Body of pancreas (tissue), 4 donors: Measurements from ENCODE around the gene UGT1A6. TPM values are rescaled to one million over a fixed set of nuclear protein-coding genes. Genes with fewer than 3 reads are reported as not detected.

Source experiments
- ATAC-seq: fragments of 150-250 bp; one replicate; pipeline ENCODE4 v1.9.1; 2016
- DNase-seq, 4 donors: peaks; one replicate each; pipeline ENCODE4 v3.0.0-alpha.2; 2019
- H3K27ac ChIP-seq, 4 donors: fragments of 200-600 bp; sonication (generic); 1 replicate in 3 of 4; 2 replicates in 1 of 4; pipeline versions ENCODE4 v1.5.1 to v1.6.1; 2016 to 2019; ENCODE audit warnings: mild to moderate bottlenecking in 1 of 4, mixed read lengths in 1 of 4, moderate library complexity in 1 of 4
- H3K27me3 ChIP-seq, 2 donors: fragments of 200-600 bp; sonication (generic); one replicate each; pipeline ENCODE4 v1.6.0; 2016; ENCODE audit warnings: mild to moderate bottlenecking in 1 of 2
- H3K36me3 ChIP-seq, 2 donors: fragments of 200-600 bp; sonication (generic); replicated peaks in 1 of 2; 2 replicates each; pipeline ENCODE4 v1.5.1; 2016; ENCODE audit warnings: low read depth in 2 of 2; ENCODE audit not compliant: insufficient read depth in 1 of 2
- H3K4me1 ChIP-seq: fragments of 200-600 bp; sonication (generic); one replicate; pipeline ENCODE4 v1.6.0; 2016
- H3K4me3 ChIP-seq, 2 donors: fragments of 200-600 bp; sonication (generic); 1 replicate in 1 of 2; 2 replicates in 1 of 2; pipeline ENCODE4 v1.5.1; 2016 to 2019
- H3K9me3 ChIP-seq, 3 donors: fragments of 200-600 bp; sonication (generic); 1 replicate in 2 of 3; 2 replicates in 1 of 3; pipeline ENCODE4 v1.5.1; 2016
- POLR2A ChIP-seq, 3 donors: fragments of 450-650 bp; IDR thresholded peaks; one replicate each; pipeline ENCODE4 v1.6.1; 2016; ENCODE audit warnings: antibody characterized with exemption in 3 of 3, mild to moderate bottlenecking in 2 of 3
- WGBS, 2 donors: methylation state at CpG; one replicate each; pipeline ENCODE4 v1.1.5; 2017; 5-methylcytosine and 5-hydroxymethylcytosine counted together
- intact Hi-C: fragments of 100-400 bp; cut with DNase I; formaldehyde crosslinking; loops from one replicate; pipeline ENCODE4 v1.15.1; 2023
- total RNA-seq, 2 donors: library from RNA; depleted of rRNA; stranded (reverse); fragments of >200 nt; gene quantifications; one replicate each; pipeline ENCODE4 v1.1.0, GENCODE V29; 2016
- TF ChIP-seq, protein P1 (sequence below), 7 experiments: fragments of 450-650 bp in 4 of 7; fragments of 200-600 bp in 3 of 7; sonication (generic) in 3 of 7; IDR thresholded peaks; one replicate each; pipeline ENCODE4 v1.5.1; 2016 to 2019; ENCODE audit warnings: antibody characterized with exemption in 7 of 7

The UGT1A6 gene
- total RNA-seq, 2 donors from 2014 or later = 0.33 TPM; not detected in 1

DNA sequence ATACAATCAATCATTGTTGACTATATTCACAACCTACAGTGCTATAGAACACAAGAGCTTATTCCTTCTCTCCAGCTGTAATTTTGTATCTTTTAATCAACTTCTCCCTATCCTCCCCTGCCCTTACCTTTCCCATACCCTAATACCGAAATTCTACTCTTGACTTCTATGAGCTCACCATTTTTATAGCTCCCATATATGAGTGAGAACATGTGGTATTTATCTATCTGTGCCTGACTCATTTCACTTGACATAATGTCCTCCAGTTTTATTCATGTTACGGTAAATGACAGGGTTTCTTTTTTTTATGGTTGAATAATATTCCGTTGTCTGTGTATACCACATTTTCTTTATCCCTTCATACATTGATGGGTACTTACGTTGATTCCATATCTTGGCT is 88.1 kb downstream of the UGT1A6 start:
- no peak overlapping the region for H3K27ac ChIP-seq
- WGBS, 2 donors = 76 to 77% methylated on average over 4 of the region's 4 CpGs
- peaks cover 0 to 15% (median 0%) of the 10 kb centered on the region in 3 donors for H3K9me3 ChIP-seq
- ATAC-seq = no peak
- H3K4me3 ChIP-seq = no peak overlapping the region
- TF ChIP-seq POLR2A (IDR thresholded peaks at IDR 0.05) = no peak
- TF ChIP-seq, protein P1, sequence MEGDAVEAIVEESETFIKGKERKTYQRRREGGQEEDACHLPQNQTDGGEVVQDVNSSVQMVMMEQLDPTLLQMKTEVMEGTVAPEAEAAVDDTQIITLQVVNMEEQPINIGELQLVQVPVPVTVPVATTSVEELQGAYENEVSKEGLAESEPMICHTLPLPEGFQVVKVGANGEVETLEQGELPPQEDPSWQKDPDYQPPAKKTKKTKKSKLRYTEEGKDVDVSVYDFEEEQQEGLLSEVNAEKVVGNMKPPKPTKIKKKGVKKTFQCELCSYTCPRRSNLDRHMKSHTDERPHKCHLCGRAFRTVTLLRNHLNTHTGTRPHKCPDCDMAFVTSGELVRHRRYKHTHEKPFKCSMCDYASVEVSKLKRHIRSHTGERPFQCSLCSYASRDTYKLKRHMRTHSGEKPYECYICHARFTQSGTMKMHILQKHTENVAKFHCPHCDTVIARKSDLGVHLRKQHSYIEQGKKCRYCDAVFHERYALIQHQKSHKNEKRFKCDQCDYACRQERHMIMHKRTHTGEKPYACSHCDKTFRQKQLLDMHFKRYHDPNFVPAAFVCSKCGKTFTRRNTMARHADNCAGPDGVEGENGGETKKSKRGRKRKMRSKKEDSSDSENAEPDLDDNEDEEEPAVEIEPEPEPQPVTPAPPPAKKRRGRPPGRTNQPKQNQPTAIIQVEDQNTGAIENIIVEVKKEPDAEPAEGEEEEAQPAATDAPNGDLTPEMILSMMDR (IDR thresholded peaks at IDR 0.05) = no peak
- no peak for DNase-seq
- no peaks in the 10 kb centered on the region for H3K36me3 ChIP-seq
- intact Hi-C loops = no loop called here
- H3K27me3 ChIP-seq = no peaks in the 10 kb centered on the region
- no peaks in the 10 kb centered on the region for H3K4me1 ChIP-seq

DNA sequence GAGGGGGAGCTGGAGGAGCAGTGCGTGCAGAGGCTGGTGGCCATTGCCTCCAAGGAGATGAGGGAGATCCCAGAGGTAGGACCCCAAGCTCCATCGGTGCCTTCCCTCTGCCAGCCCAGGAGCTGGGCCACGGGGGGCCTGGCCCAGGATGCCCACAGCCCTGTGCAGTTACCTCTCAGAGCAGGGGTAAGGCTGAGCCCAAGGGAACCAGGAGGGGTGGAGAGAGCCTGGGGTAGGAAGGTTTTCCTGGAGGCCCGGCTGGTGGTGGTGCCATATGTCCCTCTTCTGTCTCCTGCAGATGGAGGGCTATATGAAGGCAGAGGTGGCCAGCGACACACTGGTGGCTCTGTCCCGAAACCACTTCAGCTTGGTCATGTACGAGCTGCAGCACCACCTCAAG is 96.9 kb downstream of the UGT1A6 start:
- no peak for DNase-seq
- TF ChIP-seq, protein P1 (IDR thresholded peaks at IDR 0.05) = no peak
- TF ChIP-seq POLR2A (IDR thresholded peaks at IDR 0.05) = no peak
- Histone ChIP-seq H3K4me3 (no peak overlapping the region), H3K27ac (no peak overlapping the region), H3K9me3 (no peaks in the 10 kb centered on the region), H3K4me1 (no peaks in the 10 kb centered on the region), H3K36me3 (no peaks in the 10 kb centered on the region), H3K27me3 (no peaks in the 10 kb centered on the region)
- intact Hi-C loops = no loop called here
- WGBS, 2 donors = 84 to 87% methylated on average over 6 to 7 of the region's 7 CpGs
- no peak for ATAC-seq

DNA sequence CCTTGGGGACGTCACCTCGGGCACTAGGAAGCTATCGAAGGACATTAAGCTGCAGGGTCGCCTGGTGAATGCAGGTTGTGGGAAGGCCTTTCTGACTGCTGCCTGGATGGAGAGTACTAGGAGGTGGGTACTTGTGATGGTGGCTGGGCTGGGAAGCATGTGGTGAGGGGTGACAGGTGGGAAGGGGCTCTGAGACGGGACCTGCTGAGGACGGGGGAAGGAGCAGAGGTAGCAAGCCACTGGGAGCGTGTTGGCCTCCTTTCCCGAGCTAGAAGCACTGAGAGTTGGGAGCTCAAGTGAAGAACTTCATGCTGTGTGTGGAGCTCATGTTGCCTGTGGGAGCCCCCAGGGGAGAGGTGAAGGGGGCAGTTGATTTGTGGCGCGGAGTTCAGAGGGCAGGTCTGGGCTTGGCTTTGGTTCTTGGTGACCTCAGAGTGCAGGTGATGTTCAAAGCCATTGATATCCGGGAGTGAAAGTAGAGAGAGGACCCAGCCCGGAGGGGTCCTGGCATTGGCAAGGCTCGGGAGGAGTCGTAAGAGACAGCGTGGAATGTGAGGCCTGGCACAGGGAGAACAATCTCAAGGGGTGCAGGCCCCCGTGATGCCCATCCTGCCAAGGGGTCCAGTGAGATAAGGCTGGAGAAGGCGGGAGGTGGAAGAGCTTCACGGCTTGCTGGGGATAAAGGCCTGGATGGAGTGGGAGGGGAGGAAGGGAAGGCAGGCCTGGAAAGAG is 98.6 kb downstream of the UGT1A6 start:
- intact Hi-C loops = no loop called here
- no peaks in the 10 kb centered on the region for H3K36me3 ChIP-seq
- H3K27ac ChIP-seq = no peak overlapping the region
- no peaks in the 10 kb centered on the region for H3K9me3 ChIP-seq
- DNase-seq (no peak), ATAC-seq (no peak)
- TF ChIP-seq, protein P1 (IDR thresholded peaks at IDR 0.05) = no peak
- no peak for TF ChIP-seq POLR2A (IDR thresholded peaks at IDR 0.05)
- H3K4me1 ChIP-seq = no peaks in the 10 kb centered on the region
- no peaks in the 10 kb centered on the region for H3K27me3 ChIP-seq
- WGBS, 2 donors = 64 to 75% methylated on average over 18 of the region's 18 CpGs
- H3K4me3 ChIP-seq = no peak overlapping the region

DNA sequence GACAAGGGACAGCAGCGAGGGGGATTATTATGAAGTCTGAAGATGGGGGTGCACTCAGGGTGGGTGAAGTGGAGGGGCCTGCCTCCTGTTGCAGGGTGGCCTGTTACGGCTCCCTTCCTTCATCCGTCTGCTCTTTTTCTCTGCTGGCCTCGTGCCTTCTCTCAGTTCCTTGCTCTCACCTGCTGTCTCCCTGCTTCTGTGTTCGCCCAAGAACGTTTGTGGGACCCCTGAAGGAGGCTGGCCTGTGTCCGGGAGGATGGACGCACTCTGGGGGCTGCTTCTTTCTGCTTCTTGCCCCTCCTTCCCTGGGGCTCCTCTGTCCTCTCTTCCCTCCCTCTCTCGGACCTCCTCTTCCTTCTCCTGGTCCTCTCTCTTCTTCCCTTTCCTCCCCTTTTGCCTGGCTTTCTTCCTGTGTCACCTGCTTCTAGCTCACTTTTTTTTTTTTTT is 99.2 kb downstream of the UGT1A6 start:
- H3K4me1 ChIP-seq = no peaks in the 10 kb centered on the region
- ATAC-seq = no peak
- no peaks in the 10 kb centered on the region for H3K9me3 ChIP-seq
- no peak overlapping the region for H3K4me3 ChIP-seq
- H3K27me3 ChIP-seq = no peaks in the 10 kb centered on the region
- intact Hi-C loops = no loop called here
- no peak overlapping the region for H3K27ac ChIP-seq
- 50 to 66% methylated on average over 9 of the region's 9 CpGs for WGBS, 2 donors
- no peak for DNase-seq
- no peak for TF ChIP-seq POLR2A (IDR thresholded peaks at IDR 0.05)
- TF ChIP-seq, protein P1 (IDR thresholded peaks at IDR 0.05) = no peak
- H3K36me3 ChIP-seq = no peaks in the 10 kb centered on the region

DNA sequence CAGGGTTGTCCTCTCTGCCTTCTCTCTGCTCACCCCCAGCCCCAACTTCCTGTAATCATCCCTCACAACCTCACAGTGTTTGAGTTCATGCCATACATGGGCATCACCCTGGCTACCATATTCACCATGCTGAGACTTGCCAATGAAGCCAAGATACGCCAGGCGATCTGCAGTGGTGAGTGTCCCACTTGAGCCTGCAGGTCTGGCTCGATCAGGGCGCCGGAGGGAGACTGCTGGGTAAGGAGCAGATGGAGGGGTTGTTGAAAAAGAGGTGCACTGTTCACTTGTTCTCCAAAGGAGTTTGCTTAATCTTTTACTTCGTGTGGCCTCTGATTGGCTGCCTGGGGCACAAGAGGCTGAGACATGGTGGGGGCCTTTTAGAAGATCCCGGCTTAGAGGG is 100.0 kb downstream of the UGT1A6 start:
- intact Hi-C loops = no loop called here
- Histone ChIP-seq H3K27me3 (no peaks in the 10 kb centered on the region), H3K27ac (no peak overlapping the region), H3K4me3 (no peak overlapping the region), H3K9me3 (no peaks in the 10 kb centered on the region), H3K4me1 (no peaks in the 10 kb centered on the region), H3K36me3 (no peaks in the 10 kb centered on the region)
- no peak for ATAC-seq
- no peak for TF ChIP-seq POLR2A (IDR thresholded peaks at IDR 0.05)
- TF ChIP-seq, protein P1 (IDR thresholded peaks at IDR 0.05) = no peak
- 79 to 86% methylated on average over 7 of the region's 7 CpGs for WGBS, 2 donors
- DNase-seq = no peak
